ENCODE results near the gene RPLP2.

GRCh38 chr11:829176-829846, 19.5 kb downstream of the RPLP2 start:
- TF ChIP-seq EP300 (IDR thresholded peaks at IDR 0.05; ENCODE audit: borderline replicate concordance), result no peak
- no peak for TF ChIP-seq REST (IDR thresholded peaks at IDR 0.05; ENCODE audit: low read depth)
- no peak for TF ChIP-seq TAF1 (IDR thresholded peaks at IDR 0.05; ENCODE audit: low read depth)
- no peak for TF ChIP-seq USF1 (IDR thresholded peaks at IDR 0.05)
- TF ChIP-seq YY1 (IDR thresholded peaks at IDR 0.05; ENCODE audit: low read depth), result no peak
- no peak for TF ChIP-seq RAD21 (IDR thresholded peaks at IDR 0.05; ENCODE audit: low read depth)
- no peak for TF ChIP-seq CEBPB (IDR thresholded peaks at IDR 0.05)
- no peak for TF ChIP-seq NFIC (IDR thresholded peaks at IDR 0.05)
- no peak for TF ChIP-seq MAX (IDR thresholded peaks at IDR 0.05)
- TF ChIP-seq CREB1 (IDR thresholded peaks at IDR 0.05; ENCODE audit: low read depth), result no peak

Measured in Ishikawa (cell line).